DOHH2 (cell line): ENCODE data around the gene LRRC75A.

Experiments
- CTCF ChIP-seq: fragments of 200-600 bp; sonication (generic); IDR thresholded peaks from one replicate; pipeline ENCODE4 v1.5.1; 2014; ENCODE audit warnings: antibody characterized with exemption, mild to moderate bottlenecking, low read depth, low read length; ENCODE audit not compliant: poor library complexity, severe bottlenecking
- EZH2phosphoT487 ChIP-seq: fragments of 200-600 bp; sonication (generic); IDR thresholded peaks from 2 replicates; pipeline ENCODE4 v1.6.1; 2017; ENCODE audit warnings: borderline replicate concordance, mild to moderate bottlenecking, antibody characterized with exemption, low read length, moderate library complexity, mixed read lengths

- TF ChIP-seq CTCF: no peak
- no peak for TF ChIP-seq EZH2phosphoT487
Observed at GRCh38 chr17:16449121-16449570, 42.8 kb downstream of the LRRC75A start.
